Fibroblast of lung (primary cell): ENCODE data around the gene ADAMTSL1.

ENCODE experiments used
- EZH2 ChIP-seq: IDR thresholded peaks from 2 replicates; pipeline ENCODE4 v1.5.1; 2012; ENCODE audit warnings: low read length, control low read depth, mild to moderate bottlenecking; ENCODE audit errors: missing control alignments
- TF ChIP-seq, protein P1 (sequence below), 2 donors: IDR thresholded peaks in 1 of 2; conservative IDR thresholded peaks in 1 of 2; 1 replicate in 1 of 2; 2 replicates in 1 of 2; pipeline ENCODE4 v1.5.1; 2011 to 2012; ENCODE audit warnings: low read length in 2 of 2, control low read depth in 1 of 2, inconsistent platforms in 1 of 2, low read depth in 1 of 2, mild to moderate bottlenecking in 1 of 2

- TF ChIP-seq, protein P1, sequence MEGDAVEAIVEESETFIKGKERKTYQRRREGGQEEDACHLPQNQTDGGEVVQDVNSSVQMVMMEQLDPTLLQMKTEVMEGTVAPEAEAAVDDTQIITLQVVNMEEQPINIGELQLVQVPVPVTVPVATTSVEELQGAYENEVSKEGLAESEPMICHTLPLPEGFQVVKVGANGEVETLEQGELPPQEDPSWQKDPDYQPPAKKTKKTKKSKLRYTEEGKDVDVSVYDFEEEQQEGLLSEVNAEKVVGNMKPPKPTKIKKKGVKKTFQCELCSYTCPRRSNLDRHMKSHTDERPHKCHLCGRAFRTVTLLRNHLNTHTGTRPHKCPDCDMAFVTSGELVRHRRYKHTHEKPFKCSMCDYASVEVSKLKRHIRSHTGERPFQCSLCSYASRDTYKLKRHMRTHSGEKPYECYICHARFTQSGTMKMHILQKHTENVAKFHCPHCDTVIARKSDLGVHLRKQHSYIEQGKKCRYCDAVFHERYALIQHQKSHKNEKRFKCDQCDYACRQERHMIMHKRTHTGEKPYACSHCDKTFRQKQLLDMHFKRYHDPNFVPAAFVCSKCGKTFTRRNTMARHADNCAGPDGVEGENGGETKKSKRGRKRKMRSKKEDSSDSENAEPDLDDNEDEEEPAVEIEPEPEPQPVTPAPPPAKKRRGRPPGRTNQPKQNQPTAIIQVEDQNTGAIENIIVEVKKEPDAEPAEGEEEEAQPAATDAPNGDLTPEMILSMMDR (conservative IDR thresholded peaks at IDR 0.05 in 1 of 2, IDR thresholded peaks at IDR 0.05 in 1 of 2; ENCODE audit: low read depth in 1 of 2, low read length in 2 of 2), result no peak
- no peak for TF ChIP-seq EZH2
Observed at GRCh38 chr9:18822850-18823249, 348.9 kb downstream of the ADAMTSL1 start.
